GM18508 (cell line): ENCODE data around the gene NR3C2.
"Not testable (repeated sequence)": the region's sequence is repeated elsewhere in the genome, so short reads cannot be mapped to it uniquely, and the experiment has no call there.

ENCODE experiments used
- ATAC-seq: cut with Tn5 transposase; IDR thresholded peaks from one replicate; pipeline ENCODE4 v1.9.1; 2021; ENCODE audit warnings: moderate number of reproducible peaks; ENCODE audit not compliant: insufficient read depth, unreplicated experiment

The NR3C2 gene

GRCh38 chr4:148123161-148123560 lies 319.1 kb downstream of the NR3C2 start:
- not testable (repeated sequence) for ATAC-seq

- no peak for ATAC-seq
Measured at GRCh38 chr4:148120216-148120615, 322.0 kb downstream of the NR3C2 start.

DNA sequence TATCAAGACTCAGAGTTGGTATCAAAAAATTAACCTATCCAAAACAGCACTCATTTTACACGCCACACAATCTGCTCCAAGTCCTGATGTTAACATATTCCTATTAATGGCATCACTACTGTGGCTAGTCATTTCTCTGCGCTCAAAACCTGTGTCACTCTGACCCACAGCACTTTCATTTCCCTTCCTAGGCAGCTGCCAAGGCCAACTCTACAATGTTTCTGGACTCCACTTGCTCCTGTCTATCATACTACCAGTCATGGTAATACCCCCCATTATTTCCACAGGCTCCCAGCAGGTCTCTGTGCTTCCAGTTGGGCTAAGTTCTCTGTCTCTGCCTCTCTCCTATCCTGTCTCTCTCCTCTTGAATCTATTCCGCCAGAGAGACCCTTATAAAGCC lies 323.6 kb downstream of the NR3C2 start:
- ATAC-seq: no peak

GRCh38 chr4:148118179-148118578 lies 324.0 kb downstream of the NR3C2 start:
- no peak for ATAC-seq

- no peak for ATAC-seq
Measured at GRCh38 chr4:148116969-148117368, 325.2 kb downstream of the NR3C2 start.

DNA sequence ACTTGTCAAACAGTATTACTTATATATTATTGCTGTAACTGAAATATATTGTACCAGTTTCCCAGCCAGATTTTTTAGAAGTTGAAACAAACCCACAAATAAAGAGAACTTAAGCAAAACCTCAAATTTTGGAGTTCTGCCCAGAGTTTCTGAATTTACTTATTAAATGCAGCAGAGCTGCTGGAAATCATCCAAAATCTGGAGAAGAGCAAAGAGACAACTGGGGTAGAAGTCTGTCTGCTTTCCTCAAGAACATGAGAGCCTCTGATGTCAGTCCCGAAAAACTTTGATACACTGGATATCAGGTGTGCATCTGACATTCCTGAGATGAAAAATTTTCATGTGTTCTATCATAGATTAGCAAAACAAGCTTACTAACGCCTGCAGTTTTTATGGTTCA lies 325.9 kb downstream of the NR3C2 start:
- no peak for ATAC-seq

- no peak for ATAC-seq
Measured at GRCh38 chr4:148114436-148114835, 327.8 kb downstream of the NR3C2 start.

GRCh38 chr4:148112231-148112982 lies 329.8 kb downstream of the NR3C2 start:
- no peak for ATAC-seq

DNA sequence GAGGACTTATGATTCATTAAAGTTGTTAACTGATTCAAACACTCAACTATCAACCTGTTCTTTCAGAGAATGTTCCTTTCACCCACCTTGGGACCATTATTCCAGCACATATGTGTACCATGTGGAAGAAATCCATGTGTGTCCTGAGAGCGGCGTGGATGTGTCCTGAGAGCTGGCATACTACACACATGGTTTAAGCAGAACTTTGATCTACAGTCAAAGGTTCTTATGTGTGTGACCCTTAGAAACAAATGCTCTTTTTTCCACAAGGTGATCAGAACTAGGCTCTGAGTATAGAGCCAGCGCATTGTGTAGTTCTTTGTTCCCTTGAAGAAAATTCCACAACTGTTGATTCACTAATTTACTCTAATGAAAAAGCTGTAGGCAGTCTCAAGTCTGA lies 332.0 kb downstream of the NR3C2 start:
- no peak for ATAC-seq

GRCh38 chr4:148109216-148109615 lies 333.0 kb downstream of the NR3C2 start:
- no peak for ATAC-seq

GRCh38 chr4:148108766-148109165 lies 333.4 kb downstream of the NR3C2 start:
- no peak for ATAC-seq

DNA sequence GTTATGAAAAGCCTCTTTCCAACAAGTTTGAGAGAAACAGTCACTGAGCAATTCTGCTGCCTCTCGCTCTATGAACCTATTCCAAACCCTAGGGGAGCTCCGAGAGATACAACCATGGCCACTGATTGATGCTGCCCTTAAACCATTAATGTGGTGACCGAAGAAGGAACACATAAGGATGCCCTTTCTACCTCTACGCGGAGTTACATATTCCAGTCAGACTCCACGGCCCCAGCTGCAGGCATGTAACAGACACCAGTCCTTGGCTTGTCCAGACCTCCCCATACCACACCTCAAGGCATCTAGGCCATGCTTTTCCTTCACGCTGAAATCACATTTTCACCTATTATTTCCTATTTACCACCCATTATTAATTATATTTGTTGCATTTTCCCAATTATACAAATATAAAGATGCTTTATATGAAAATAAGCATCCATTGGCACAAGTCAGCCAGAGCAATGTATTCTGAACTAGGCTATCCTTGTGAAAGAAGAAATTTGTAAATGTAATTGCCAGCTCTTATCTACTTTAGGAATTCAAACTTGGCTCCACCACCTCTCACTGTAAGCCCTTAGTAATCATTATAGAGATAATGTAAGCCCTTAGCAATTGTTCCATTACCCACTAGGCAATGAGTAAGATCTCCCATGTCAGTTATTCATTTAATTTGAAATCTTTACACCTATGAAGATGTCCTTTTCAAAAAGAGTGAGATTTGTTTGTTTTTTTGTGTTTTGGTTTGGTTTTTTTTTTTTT lies 338.4 kb downstream of the NR3C2 start:
- ATAC-seq: no peak

GRCh38 chr4:148101790-148102189 lies 340.4 kb downstream of the NR3C2 start:
- ATAC-seq: no peak

GRCh38 chr4:148101235-148101634 lies 341.0 kb downstream of the NR3C2 start:
- no peak for ATAC-seq

DNA sequence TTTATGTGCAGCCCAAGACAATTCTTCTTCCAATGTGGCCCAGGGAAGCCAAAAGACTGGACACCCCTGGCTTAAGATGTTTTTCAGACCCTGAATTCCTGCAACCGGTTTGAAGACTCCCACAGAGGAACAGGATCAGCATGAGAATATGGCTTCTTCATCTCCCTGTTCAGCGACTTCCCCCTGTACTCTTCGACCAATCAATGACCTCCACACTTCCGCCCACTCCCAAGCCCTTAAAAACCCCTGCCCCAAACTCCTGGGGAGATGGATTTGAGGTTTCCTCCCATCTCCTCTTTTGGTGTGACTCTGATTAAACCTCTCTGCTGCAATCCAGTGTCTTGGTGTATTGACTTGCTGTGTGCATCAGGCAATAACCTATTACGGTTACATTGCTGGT lies 344.4 kb downstream of the NR3C2 start:
- no peak for ATAC-seq

DNA sequence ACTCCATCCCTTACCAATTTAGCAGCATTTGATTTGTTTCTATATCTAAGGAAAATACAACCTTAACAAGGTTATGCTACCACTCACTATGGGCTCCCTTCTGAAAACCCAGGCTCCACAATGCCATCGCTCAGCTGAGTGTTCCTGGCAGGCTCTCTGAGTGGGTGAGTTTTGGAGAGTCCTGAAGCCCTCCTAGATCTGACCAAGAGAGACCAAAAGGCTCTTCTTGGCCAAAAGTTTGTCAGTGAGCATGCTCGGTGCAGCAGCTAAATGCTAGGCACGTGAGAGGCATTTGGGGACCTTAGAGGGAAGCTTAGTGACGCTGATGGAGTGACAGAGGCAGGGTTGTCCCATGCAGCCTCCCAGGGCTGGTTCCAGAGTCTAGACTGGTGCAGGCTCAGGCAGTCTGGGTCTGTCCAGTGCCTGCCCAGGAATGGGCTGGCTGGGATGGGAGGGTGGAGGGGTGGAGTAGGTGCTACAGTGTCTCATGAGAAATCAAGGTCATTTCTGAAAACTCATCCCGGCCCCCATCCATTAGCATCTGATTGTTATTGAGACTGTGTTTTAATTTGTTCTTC lies 346.8 kb downstream of the NR3C2 start:
- no peak for ATAC-seq

- no peak for ATAC-seq
Measured at GRCh38 chr4:148094149-148094548, 348.1 kb downstream of the NR3C2 start.

GRCh38 chr4:148093065-148093464 lies 349.1 kb downstream of the NR3C2 start:
- no peak for ATAC-seq

DNA sequence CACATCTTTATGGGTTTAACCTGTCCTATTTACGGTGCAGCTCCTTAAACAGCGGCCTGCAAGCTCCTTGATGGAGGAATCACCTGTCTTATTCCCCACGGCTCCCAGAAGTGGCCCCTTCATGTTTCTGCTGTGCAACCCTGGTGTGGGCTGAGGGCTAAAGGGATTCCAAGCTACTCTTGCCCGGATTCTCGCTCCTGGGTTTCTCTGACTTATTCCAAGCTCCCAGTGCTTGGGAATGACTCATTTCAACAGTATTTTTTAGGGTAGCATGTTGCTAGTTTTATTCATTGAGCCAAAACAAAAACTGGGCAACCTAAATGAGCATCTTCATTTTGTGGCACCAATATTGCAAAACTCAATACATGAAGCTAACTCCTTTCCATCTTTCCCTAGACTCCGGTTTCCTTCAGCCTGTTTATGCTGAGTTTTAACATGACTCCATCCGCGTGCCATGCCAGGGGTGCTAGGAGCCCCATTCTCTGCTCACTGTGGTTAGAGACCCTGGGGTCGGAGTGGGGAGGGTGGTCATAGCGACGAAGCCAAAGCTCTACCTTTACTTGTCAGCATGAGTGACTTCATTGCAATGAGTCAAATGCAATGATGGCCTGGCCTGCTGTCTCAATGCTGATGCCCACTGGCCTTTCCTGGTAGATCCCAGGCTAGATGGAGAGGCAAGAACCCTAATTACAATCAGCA lies 349.7 kb downstream of the NR3C2 start:
- no peak for ATAC-seq

- no peak for ATAC-seq
Measured at GRCh38 chr4:148091896-148092295, 350.3 kb downstream of the NR3C2 start.
